Trophoblast cell (in vitro differentiated cells and primary cell): Measurements from ENCODE around the gene ZNF804A.

ENCODE experiments used
- DNase-seq, 2 donors: peaks; one replicate each; pipeline ENCODE4 v3.0.0-alpha.2; 2016
- H2AFZ ChIP-seq: 2 replicates; pipeline ENCODE4 v1.6.1; 2013; ENCODE audit warnings: low read length, moderate library complexity, mild to moderate bottlenecking; ENCODE audit not compliant: insufficient read depth, poor library complexity
- H2AK5ac ChIP-seq: 2 replicates; pipeline ENCODE4 v1.6.1; 2013; ENCODE audit warnings: mild to moderate bottlenecking, low read length
- H2BK120ac ChIP-seq: 2 replicates; pipeline ENCODE4 v1.6.1; 2013; ENCODE audit warnings: low read length, mild to moderate bottlenecking, moderate library complexity; ENCODE audit not compliant: insufficient read depth, poor library complexity
- H2BK12ac ChIP-seq: 2 replicates; pipeline ENCODE4 v1.6.1; 2013; ENCODE audit warnings: mild to moderate bottlenecking, low read length, moderate library complexity
- H2BK5ac ChIP-seq: 2 replicates; pipeline ENCODE4 v1.6.1; 2013; ENCODE audit warnings: low read length, low read depth, moderate library complexity, mild to moderate bottlenecking; ENCODE audit not compliant: poor library complexity
- H3K14ac ChIP-seq: 2 replicates; pipeline ENCODE4 v1.6.1; 2013; ENCODE audit warnings: mild to moderate bottlenecking, low read length
- H3K18ac ChIP-seq: 2 replicates; pipeline ENCODE4 v1.6.1; 2013; ENCODE audit warnings: mild to moderate bottlenecking, low read length
- H3K23ac ChIP-seq: 2 replicates; pipeline ENCODE4 v1.6.1; 2013; ENCODE audit warnings: low read length
- H3K27ac ChIP-seq: 2 replicates; pipeline ENCODE4 v1.5.1; 2013; ENCODE audit warnings: low read depth, mild to moderate bottlenecking, inconsistent platforms, low read length, moderate library complexity
- H3K27me3 ChIP-seq: 2 replicates; pipeline ENCODE4 v1.6.1; 2013; ENCODE audit warnings: inconsistent platforms, mild to moderate bottlenecking, low read length, moderate library complexity; ENCODE audit not compliant: insufficient read depth
- H3K36me3 ChIP-seq, 2 experiments: 1 replicate in 1 of 2; 2 replicates in 1 of 2; pipeline ENCODE4 v1.6.1; 2013; ENCODE audit warnings: low read length in 2 of 2, mild to moderate bottlenecking in 2 of 2, moderate library complexity in 1 of 2; ENCODE audit not compliant: insufficient read depth in 2 of 2, control insufficient read depth in 1 of 2
- H3K4ac ChIP-seq: 2 replicates; pipeline ENCODE4 v1.6.1; 2013; ENCODE audit warnings: low read depth, mild to moderate bottlenecking, low read length, moderate library complexity
- H3K4me1 ChIP-seq, 2 experiments: 1 replicate in 1 of 2; 2 replicates in 1 of 2; pipeline ENCODE4 v1.6.1; 2013; ENCODE audit warnings: low read length in 2 of 2, mild to moderate bottlenecking in 2 of 2, moderate library complexity in 1 of 2; ENCODE audit not compliant: insufficient read depth in 2 of 2, control insufficient read depth in 1 of 2
- H3K4me2 ChIP-seq: 2 replicates; pipeline ENCODE4 v1.6.1; 2013; ENCODE audit warnings: inconsistent platforms, mild to moderate bottlenecking, low read length, moderate library complexity
- H3K4me3 ChIP-seq: 2 replicates; pipeline ENCODE4 v1.5.1; 2013; ENCODE audit warnings: mild to moderate bottlenecking, low read depth, low read length, inconsistent platforms
- H3K79me1 ChIP-seq: one replicate; pipeline ENCODE4 v1.6.1; 2013; ENCODE audit warnings: low read length
- H3K79me2 ChIP-seq: 2 replicates; pipeline ENCODE4 v1.6.1; 2013; ENCODE audit warnings: low read length, mild to moderate bottlenecking; ENCODE audit not compliant: control insufficient read depth, insufficient read depth, poor library complexity
- H3K9ac ChIP-seq: 2 replicates; pipeline ENCODE4 v1.6.1; 2013; ENCODE audit warnings: mild to moderate bottlenecking, low read length
- H3K9me3 ChIP-seq: 2 replicates; pipeline ENCODE4 v1.6.1; 2013; ENCODE audit warnings: low read depth, mild to moderate bottlenecking, control low read depth, inconsistent platforms, low read length; ENCODE audit not compliant: insufficient read depth
- H4K12ac ChIP-seq: 2 replicates; pipeline ENCODE4 v1.6.1; 2013; ENCODE audit warnings: low read depth, mild to moderate bottlenecking, low read length, moderate library complexity
- H4K8ac ChIP-seq: 2 replicates; pipeline ENCODE4 v1.6.1; 2013; ENCODE audit warnings: low read depth, mild to moderate bottlenecking, low read length, moderate library complexity
- H4K91ac ChIP-seq: one replicate; pipeline ENCODE4 v1.6.1; 2013; ENCODE audit warnings: low read depth, mild to moderate bottlenecking, low read length, moderate library complexity
- WGBS: extraction: QIAGEN DNeasy Blood & Tissue Kit; methylation state at CpG from one replicate; pipeline ENCODE4 v1.1.7; 2013; ENCODE audit warnings: missing lambda C conversion rate; ENCODE audit not compliant: insufficient read length, insufficient coverage; ENCODE audit errors: extremely low coverage; 5-methylcytosine and 5-hydroxymethylcytosine counted together

Gene ZNF804A

DNA sequence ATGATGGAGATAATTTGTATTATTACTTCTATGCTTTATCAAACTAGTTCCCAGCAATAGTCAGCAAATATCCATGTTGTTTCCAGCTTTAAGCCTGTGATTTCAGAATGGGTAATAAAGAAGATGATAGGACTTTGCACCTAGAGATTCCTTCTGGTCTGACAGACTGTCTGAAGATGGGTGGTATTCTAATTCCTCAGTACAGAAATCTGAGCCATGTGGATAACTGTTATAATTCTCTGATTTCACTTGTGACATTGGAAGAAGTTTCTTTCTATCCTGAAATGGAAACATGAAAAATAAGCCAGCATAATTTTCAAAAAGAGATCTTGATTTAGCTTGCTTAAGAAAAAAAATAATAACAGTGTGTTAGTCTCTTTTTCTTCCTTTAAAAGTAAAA is 130.1 kb downstream of the ZNF804A start:
- no peaks in the 10 kb centered on the region for H3K79me2 ChIP-seq
- no peak overlapping the region for H3K18ac ChIP-seq
- H4K8ac ChIP-seq = no peak overlapping the region
- H2AFZ ChIP-seq = no peak overlapping the region
- H3K9me3 ChIP-seq = no peaks in the 10 kb centered on the region
- no peaks in the 10 kb centered on the region for H3K36me3 ChIP-seq
- H3K27ac ChIP-seq = no peak overlapping the region
- no peak overlapping the region for H3K14ac ChIP-seq
- no peaks in the 10 kb centered on the region for H3K79me1 ChIP-seq
- no peak overlapping the region for H3K23ac ChIP-seq
- H3K9ac ChIP-seq = no peak overlapping the region
- no peak overlapping the region for H2BK120ac ChIP-seq
- no peak overlapping the region for H3K4me2 ChIP-seq
- H3K4me3 ChIP-seq = no peak overlapping the region
- H4K91ac ChIP-seq = no peak overlapping the region
- no peaks in the 10 kb centered on the region for H3K4me1 ChIP-seq
- no peak overlapping the region for H3K4ac ChIP-seq
- H2BK5ac ChIP-seq = no peak overlapping the region
- no peaks in the 10 kb centered on the region for H3K27me3 ChIP-seq
- H4K12ac ChIP-seq = no peak overlapping the region
- no peak overlapping the region for H2AK5ac ChIP-seq
- H2BK12ac ChIP-seq = no peak overlapping the region
- no peak for DNase-seq

DNA sequence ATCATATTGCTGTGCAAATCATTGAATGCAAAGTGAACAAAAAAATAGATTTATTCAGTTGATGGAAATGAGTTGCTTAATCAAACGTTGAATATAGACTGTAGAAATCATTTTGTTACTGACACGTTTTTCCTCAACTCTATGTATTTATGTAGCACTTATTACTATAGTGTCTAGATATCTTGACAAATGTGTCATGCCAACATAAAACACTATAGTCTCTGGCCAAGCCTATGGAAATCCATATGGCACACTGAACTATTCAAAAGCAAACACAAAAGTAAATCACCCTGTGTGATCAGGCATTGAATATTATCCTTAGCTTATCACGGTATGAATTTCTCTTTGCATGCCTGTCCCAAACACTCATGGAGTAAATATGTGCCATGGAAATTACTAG is 131.3 kb downstream of the ZNF804A start:
- no CpG with 5 or more reads among the region's 3 CpGs for WGBS
- H2BK12ac ChIP-seq = no peak overlapping the region
- no peak overlapping the region for H3K4me3 ChIP-seq
- H3K9ac ChIP-seq = no peak overlapping the region
- no peak overlapping the region for H3K18ac ChIP-seq
- no peak overlapping the region for H2BK5ac ChIP-seq
- H3K79me1 ChIP-seq = no peaks in the 10 kb centered on the region
- H2AFZ ChIP-seq = no peak overlapping the region
- H3K4me2 ChIP-seq = no peak overlapping the region
- H3K9me3 ChIP-seq = no peaks in the 10 kb centered on the region
- no peaks in the 10 kb centered on the region for H3K4me1 ChIP-seq
- no peak overlapping the region for H3K4ac ChIP-seq
- H3K14ac ChIP-seq = no peak overlapping the region
- H4K91ac ChIP-seq = no peak overlapping the region
- H2AK5ac ChIP-seq = no peak overlapping the region
- no peak overlapping the region for H4K12ac ChIP-seq
- no peak overlapping the region for H3K23ac ChIP-seq
- DNase-seq = peak in 1 of 2 donors; percentile 7
- no peak overlapping the region for H3K27ac ChIP-seq
- no peaks in the 10 kb centered on the region for H3K36me3 ChIP-seq
- H3K79me2 ChIP-seq = no peaks in the 10 kb centered on the region
- no peak overlapping the region for H4K8ac ChIP-seq
- no peaks in the 10 kb centered on the region for H3K27me3 ChIP-seq
- H2BK120ac ChIP-seq = no peak overlapping the region

GRCh38 chr2:184730288-184730687 is 132.0 kb downstream of the ZNF804A start:
- H2AK5ac ChIP-seq = no peak overlapping the region
- no peak overlapping the region for H2BK120ac ChIP-seq
- H3K79me1 ChIP-seq = no peaks in the 10 kb centered on the region
- WGBS = no CpG with 5 or more reads among the region's 1 CpG
- H3K9me3 ChIP-seq = no peaks in the 10 kb centered on the region
- no peak overlapping the region for H4K12ac ChIP-seq
- H3K14ac ChIP-seq = no peak overlapping the region
- H3K23ac ChIP-seq = no peak overlapping the region
- H3K79me2 ChIP-seq = no peaks in the 10 kb centered on the region
- no peak overlapping the region for H3K4ac ChIP-seq
- H3K36me3 ChIP-seq = no peaks in the 10 kb centered on the region
- H2AFZ ChIP-seq = no peak overlapping the region
- H3K4me3 ChIP-seq = no peak overlapping the region
- no peak overlapping the region for H3K4me2 ChIP-seq
- no peaks in the 10 kb centered on the region for H3K4me1 ChIP-seq
- H2BK5ac ChIP-seq = no peak overlapping the region
- H3K18ac ChIP-seq = no peak overlapping the region
- H3K9ac ChIP-seq = no peak overlapping the region
- H3K27ac ChIP-seq = no peak overlapping the region
- H4K8ac ChIP-seq = no peak overlapping the region
- H2BK12ac ChIP-seq = no peak overlapping the region
- DNase-seq = no peak
- no peaks in the 10 kb centered on the region for H3K27me3 ChIP-seq
- H4K91ac ChIP-seq = no peak overlapping the region

- Histone ChIP-seq H2AK5ac (no peak overlapping the region), H3K4ac (no peak overlapping the region), H4K8ac (no peak overlapping the region), H3K4me2 (no peak overlapping the region), H3K36me3 (no peaks in the 10 kb centered on the region), H3K9me3 (no peaks in the 10 kb centered on the region), H3K27ac (no peak overlapping the region), H3K79me1 (no peaks in the 10 kb centered on the region), H3K9ac (no peak overlapping the region), H2AFZ (no peak overlapping the region), H2BK120ac (no peak overlapping the region), H2BK5ac (no peak overlapping the region), H3K18ac (no peak overlapping the region), H3K4me1 (no peaks in the 10 kb centered on the region), H2BK12ac (no peak overlapping the region), H3K27me3 (no peaks in the 10 kb centered on the region), H4K12ac (no peak overlapping the region), H3K4me3 (no peak overlapping the region), H3K79me2 (no peaks in the 10 kb centered on the region), H3K14ac (no peak overlapping the region), H3K23ac (no peak overlapping the region), H4K91ac (no peak overlapping the region)
- DNase-seq = no peak
Observed at GRCh38 chr2:184734338-184734737, 136.0 kb downstream of the ZNF804A start.

- no peaks in the 10 kb centered on the region for H3K79me2 ChIP-seq
- H3K79me1 ChIP-seq = no peaks in the 10 kb centered on the region
- no peak overlapping the region for H2AFZ ChIP-seq
- H3K9me3 ChIP-seq = no peaks in the 10 kb centered on the region
- H3K27me3 ChIP-seq = no peaks in the 10 kb centered on the region
- H4K8ac ChIP-seq = no peak overlapping the region
- no peaks in the 10 kb centered on the region for H3K4me1 ChIP-seq
- no peak overlapping the region for H3K4me2 ChIP-seq
- no peak overlapping the region for H4K12ac ChIP-seq
- no peak overlapping the region for H4K91ac ChIP-seq
- H2BK12ac ChIP-seq = no peak overlapping the region
- H2AK5ac ChIP-seq = no peak overlapping the region
- no peak overlapping the region for H3K4ac ChIP-seq
- H3K18ac ChIP-seq = no peak overlapping the region
- no peaks in the 10 kb centered on the region for H3K36me3 ChIP-seq
- H3K9ac ChIP-seq = no peak overlapping the region
- H2BK120ac ChIP-seq = no peak overlapping the region
- H3K14ac ChIP-seq = no peak overlapping the region
- no peak for DNase-seq
- no peak overlapping the region for H3K23ac ChIP-seq
- no peak overlapping the region for H3K27ac ChIP-seq
- no peak overlapping the region for H3K4me3 ChIP-seq
- WGBS = no CpG with 5 or more reads among the region's 1 CpG
- no peak overlapping the region for H2BK5ac ChIP-seq
Observed at GRCh38 chr2:184735611-184736010, 137.3 kb downstream of the ZNF804A start.
